Left forelimb (tissue), 1 donor: Measurements from ENCODE around the gene LSR.
A peak's percentile ranks its signal among the peaks of the same experiment; 100 is the strongest.
"Not testable (repeated sequence)": the region's sequence is repeated elsewhere in the genome, so short reads cannot be mapped to it uniquely, and the experiment has no call there.

Experiments used
- DNase-seq: peaks from one replicate; pipeline ENCODE4 v3.0.0-alpha.2; 2018; ENCODE audit warnings: low spot score

The LSR gene

GRCh38 chr19:35219008-35219407 is 29.8 kb upstream of the LSR start:
- DNase-seq, result no peak

GRCh38 chr19:35220315-35220921 is 28.4 kb upstream of the LSR start:
- no peak for DNase-seq

- not testable (repeated sequence) for DNase-seq
Measured at GRCh38 chr19:35220973-35221590, 27.7 kb upstream of the LSR start.

DNA sequence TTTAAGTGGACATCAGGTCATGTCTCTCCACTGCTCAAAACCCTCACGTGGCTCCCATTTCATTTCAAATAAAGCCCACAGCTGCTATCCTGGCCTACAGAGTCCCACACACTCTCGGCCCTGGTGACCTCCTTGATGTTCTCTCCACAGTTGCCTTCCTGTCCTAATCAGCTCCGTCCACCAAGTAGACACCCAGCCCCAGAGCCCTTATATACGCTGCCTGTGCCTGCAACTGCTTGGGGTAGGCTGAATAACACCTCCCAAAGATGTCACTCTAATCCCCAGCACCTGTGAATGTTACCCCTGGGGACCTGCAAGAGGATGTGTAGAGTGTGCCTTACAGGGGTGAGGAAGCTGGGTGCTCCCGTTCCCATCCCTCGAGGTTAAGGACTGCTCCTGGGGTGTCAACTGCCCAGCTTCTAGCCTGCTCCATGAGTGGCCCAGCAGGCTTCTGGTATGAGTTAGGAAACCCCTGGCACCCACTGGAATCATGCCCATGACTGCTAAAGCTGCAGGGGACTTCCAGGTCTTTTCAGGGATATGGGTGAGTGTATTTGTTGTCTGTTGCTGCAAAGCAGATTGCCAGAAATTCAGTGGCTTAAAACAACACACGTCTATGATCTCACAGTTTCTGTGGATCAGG is 26.3 kb upstream of the LSR start:
- no peak for DNase-seq

DNA sequence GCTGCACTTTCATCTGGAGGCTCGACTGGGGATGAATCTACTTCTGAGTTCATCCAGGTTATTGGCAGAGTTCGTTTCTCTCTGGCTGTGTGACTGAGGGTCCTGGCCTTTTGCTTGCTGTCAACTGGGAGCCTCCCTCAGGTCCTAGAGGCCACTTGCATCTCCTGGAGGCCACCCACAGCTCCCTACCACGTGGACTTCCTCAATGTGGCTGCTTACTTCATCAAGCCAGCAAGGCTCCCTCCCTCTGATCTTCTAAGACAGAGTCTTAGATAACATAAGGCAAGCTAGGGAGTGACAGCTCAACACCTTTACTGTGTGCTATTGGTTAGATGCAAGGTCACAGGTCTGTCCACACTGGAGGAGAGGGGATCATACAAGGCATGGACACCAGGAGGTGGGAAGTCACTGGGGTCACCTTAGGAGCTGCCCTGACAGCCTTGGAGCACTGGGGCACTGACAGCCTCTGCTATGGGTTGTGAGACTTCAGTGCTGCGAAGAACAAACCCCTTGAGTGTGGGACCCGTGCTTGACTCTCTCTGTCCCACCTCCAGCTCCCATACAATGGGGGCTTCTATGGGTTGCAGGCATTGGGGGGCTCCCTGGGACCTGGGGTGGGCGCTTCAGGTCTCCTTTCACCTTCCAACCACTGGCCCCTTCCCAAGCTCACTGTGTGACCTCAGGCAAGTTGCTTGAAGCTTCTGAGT is 25.6 kb upstream of the LSR start:
- DNase-seq, result peak; percentile 18

DNA sequence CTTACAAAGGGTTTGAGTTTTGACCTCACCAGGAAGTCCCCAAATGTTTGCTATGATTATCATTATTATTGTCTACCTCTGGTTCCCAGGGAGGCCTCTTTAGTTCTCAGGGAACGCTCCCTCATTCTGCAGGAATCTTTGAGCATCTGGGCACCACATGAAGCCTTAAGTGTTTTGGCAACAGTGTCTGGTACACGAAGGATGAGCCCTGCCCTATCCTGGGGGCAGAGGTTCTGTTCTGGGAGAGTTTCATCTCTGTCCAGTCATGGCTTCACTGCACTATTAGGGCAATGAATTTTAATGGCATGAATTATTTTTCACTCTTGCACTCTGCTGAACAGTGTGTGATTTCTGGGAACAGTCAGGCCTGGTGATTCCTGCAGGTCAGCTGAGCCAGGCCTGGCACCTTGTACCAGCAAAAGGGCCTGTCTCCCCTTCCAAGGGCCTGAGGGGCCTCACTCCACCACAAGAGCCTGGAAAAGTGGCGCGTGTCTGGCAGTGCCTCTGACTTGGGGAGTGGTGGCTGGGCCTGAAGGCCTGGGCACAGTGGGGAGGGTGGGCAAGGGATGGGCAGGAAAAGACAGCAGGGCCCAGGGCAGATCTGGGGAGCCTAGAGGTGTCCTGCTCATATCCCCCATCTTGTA is 24.8 kb upstream of the LSR start:
- DNase-seq, result no peak

GRCh38 chr19:35224681-35225571 is 23.9 kb upstream of the LSR start:
- DNase-seq, result no peak

DNA sequence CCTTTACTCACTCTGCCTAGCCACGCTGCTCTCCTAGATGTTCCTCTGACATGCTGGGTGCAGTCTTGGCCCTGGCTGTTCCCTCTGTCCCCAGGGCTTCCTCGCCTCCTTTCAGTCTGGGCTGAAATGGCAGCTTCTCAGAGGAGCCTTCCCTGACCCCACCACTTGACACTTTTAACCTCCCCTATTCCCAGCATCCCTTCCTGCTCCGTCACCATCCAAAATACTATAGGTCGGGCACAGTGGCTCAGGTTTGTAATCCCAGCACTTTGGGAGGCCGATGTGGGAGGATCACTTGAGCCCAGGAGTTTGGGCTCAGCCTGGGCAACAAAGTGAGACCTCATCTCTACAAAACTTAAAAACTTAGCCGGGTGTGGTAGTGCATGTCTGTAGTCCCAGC is 22.9 kb upstream of the LSR start:
- no peak for DNase-seq

GRCh38 chr19:35226748-35227147 is 22.1 kb upstream of the LSR start:
- no peak for DNase-seq

DNA sequence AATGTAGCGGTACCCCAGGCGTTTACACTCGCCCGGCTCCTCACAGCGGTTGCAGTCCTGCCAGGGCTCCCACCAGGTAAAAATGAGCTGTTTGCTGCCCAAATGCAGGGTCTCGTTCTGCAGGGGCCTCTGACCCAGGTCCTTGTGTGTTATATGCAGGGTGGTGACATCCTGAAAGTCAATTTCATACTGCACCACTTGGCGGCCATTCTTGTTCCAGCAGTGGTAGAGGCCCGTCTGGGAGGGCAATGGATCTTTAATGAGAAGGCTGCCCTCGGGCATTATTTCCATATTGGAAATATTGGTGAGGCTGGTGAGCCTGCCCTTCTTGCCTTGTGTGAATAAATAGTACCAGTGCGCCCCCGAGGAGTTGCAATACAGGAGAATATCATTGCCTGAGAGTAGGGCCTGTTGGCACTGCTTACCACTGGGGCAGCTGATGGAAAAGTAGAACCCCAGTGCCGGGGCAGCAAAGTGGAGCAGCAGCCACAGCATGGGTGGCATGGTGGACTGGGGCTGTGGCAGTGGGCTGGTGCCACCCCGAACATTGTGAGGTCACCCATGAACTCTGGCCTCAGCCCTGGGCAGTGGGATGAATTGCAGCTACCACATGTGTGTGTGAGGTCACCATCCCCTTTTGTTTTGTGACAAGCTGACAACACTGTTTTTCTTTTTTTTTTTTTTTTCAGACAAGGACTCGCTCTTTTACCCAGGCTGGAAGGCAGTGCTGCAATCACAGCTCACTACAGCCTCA is 20.4 kb upstream of the LSR start, which contains the start of gene FAM187B:
Gene FAM187B, minus strand, starts transcription at position 563 of the 754 bp plus-strand sequence. Its CDS starts 59 bp downstream, at position 504.
- peak; percentile 25 for DNase-seq

- peak; percentile 18 for DNase-seq
Measured at GRCh38 chr19:35229601-35230000, 19.2 kb upstream of the LSR start.

GRCh38 chr19:35231956-35232645 is 16.7 kb upstream of the LSR start:
- DNase-seq, result peak; percentile 55

GRCh38 chr19:35232912-35233311 is 15.9 kb upstream of the LSR start:
- DNase-seq, result no peak

GRCh38 chr19:35236638-35237400 is 12.0 kb upstream of the LSR start:
- peak; percentile 36 for DNase-seq

GRCh38 chr19:35239597-35239996 is 9.2 kb upstream of the LSR start:
- DNase-seq, result not testable (repeated sequence)

DNA sequence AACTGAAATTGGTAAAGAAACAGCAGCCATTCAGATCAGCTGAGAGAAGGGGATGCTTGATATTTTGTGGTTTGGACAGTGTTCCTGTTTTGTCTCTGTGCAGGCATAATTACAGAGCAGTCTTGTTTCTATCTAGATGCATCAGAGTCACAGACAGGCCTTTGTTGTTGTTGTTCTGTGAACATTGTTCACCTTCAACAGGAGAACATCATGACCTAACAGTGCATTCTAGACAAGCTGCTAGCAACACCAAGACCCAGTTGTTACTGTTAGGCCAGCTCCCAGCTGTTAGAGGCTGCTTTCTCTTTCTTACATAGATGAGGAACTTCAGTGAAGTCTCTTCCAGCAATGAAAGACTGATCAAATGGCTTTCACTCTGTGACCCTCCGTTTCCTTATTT is 8.5 kb upstream of the LSR start:
- DNase-seq, result no peak

- DNase-seq, result no peak
Measured at GRCh38 chr19:35241417-35241816, 7.4 kb upstream of the LSR start.

GRCh38 chr19:35246466-35247092 is 2.2 kb upstream of the LSR start:
- DNase-seq, result no peak
